Endothelial cell of umbilical vein (primary cell): ENCODE results near the gene LUZP4.

Source experiments
- CTCF ChIP-seq, 2 donors: IDR thresholded peaks; 1 replicate in 1 of 2; 2 replicates in 1 of 2; pipeline ENCODE4 v1.5.1; 2011; ENCODE audit warnings: low read length in 2 of 2, mild to moderate bottlenecking in 2 of 2, moderate library complexity in 2 of 2, control low read depth in 1 of 2, inconsistent platforms in 1 of 2, low read depth in 1 of 2; ENCODE audit not compliant: insufficient read depth in 1 of 2; ENCODE audit errors: extremely low read depth in 1 of 2
- EZH2 ChIP-seq: IDR thresholded peaks from 2 replicates; pipeline ENCODE4 v1.6.1; 2012; ENCODE audit warnings: borderline replicate concordance, low read depth, mild to moderate bottlenecking, moderate library complexity, low read length, inconsistent platforms; ENCODE audit not compliant: severe bottlenecking
- GATA2 ChIP-seq: IDR thresholded peaks from 2 replicates; pipeline ENCODE4 v1.7.0; 2011; ENCODE audit warnings: low read depth, mild to moderate bottlenecking, moderate library complexity, mixed read lengths, low read length; ENCODE audit not compliant: insufficient read length, insufficient read depth
- MYC ChIP-seq: IDR thresholded peaks from one replicate; pipeline ENCODE4 v1.6.1; 2011; ENCODE audit warnings: mild to moderate bottlenecking, low read depth, low read length
- POLR2A ChIP-seq: IDR thresholded peaks from 2 replicates; pipeline ENCODE4 v1.6.1; 2012; ENCODE audit warnings: low read depth, mild to moderate bottlenecking, control low read depth, low read length
- POLR2AphosphoS5 ChIP-seq: IDR thresholded peaks from 2 replicates; pipeline ENCODE4 v1.6.1; 2012; ENCODE audit warnings: low read depth, mild to moderate bottlenecking, control low read depth, low read length, moderate library complexity; ENCODE audit not compliant: insufficient read depth
- TF ChIP-seq, protein P1 (sequence below): IDR thresholded peaks from 2 replicates; pipeline ENCODE4 v1.6.1; 2011; ENCODE audit not compliant: insufficient read depth, insufficient read length

DNA sequence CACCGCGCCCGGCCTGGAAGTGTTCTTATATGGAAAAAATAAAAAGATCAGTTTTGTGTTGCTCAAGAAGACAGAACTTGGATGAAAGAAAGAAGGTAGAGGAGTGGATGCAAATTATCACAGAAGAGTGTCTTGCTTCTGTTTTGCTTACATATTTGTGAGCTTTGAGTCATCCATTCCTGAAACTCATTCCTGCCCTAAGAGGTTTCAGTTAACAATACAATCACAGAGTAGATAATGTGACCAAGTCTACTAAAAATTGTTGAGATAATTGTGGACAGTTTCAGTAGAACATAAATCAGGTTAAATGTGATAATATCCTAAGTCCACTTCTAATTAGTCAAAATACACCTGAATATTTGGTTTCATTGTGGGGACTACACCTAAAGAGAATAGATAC, 29.2 kb upstream of the LUZP4 start:
- TF ChIP-seq CTCF (IDR thresholded peaks at IDR 0.05; ENCODE audit: extremely low read depth in 1 of 2, insufficient read depth in 1 of 2, low read depth in 1 of 2, low read length in 2 of 2) (no peak), EZH2 (no peak), POLR2A (no peak), GATA2 (no peak), POLR2AphosphoS5 (no peak), MYC (no peak)
- TF ChIP-seq, protein P1, sequence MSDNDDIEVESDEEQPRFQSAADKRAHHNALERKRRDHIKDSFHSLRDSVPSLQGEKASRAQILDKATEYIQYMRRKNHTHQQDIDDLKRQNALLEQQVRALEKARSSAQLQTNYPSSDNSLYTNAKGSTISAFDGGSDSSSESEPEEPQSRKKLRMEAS = no peak
